ENCODE measurements around the gene HNRNPLL.
"Not testable (repeated sequence)": the region's sequence is repeated elsewhere in the genome, so short reads cannot be mapped to it uniquely, and the experiment has no call there.

HNRNPLL gene

GRCh38 chr2:38540580-38541286 lies 62.0 kb downstream of the HNRNPLL start:
- DNase-seq (ENCODE audit: low read depth), result no peak
- TF ChIP-seq CTCF (IDR thresholded peaks at IDR 0.05; ENCODE audit: control insufficient read depth, extremely low read depth, insufficient read depth), result no peak

GRCh38 chr2:38539086-38539485 lies 63.6 kb downstream of the HNRNPLL start:
- no peak for DNase-seq (ENCODE audit: low read depth)
- no peak overlapping the region for H3K4me3 ChIP-seq (ENCODE audit: low read depth, low read length)
- TF ChIP-seq CTCF (IDR thresholded peaks at IDR 0.05; ENCODE audit: control insufficient read depth, extremely low read depth, insufficient read depth), result no peak

More at GRCh38 chr2:38540580-38541286, 62.0 kb downstream of the HNRNPLL start:
- H3K4me3 ChIP-seq (ENCODE audit: low read depth, low read length), result no peak overlapping the region

- DNase-seq (ENCODE audit: low read depth), result no peak
- H3K4me3 ChIP-seq (ENCODE audit: low read depth, low read length), result no peak overlapping the region
- TF ChIP-seq CTCF (IDR thresholded peaks at IDR 0.05; ENCODE audit: control insufficient read depth, extremely low read depth, insufficient read depth), result no peak
Measured at GRCh38 chr2:38537937-38538525, 64.7 kb downstream of the HNRNPLL start.

- H3K4me3 ChIP-seq (ENCODE audit: low read depth, low read length); DNase-seq (ENCODE audit: low read depth): not testable (repeated sequence)
Measured at GRCh38 chr2:38537296-38537695, 65.4 kb downstream of the HNRNPLL start.

GRCh38 chr2:38535744-38536506 lies 66.8 kb downstream of the HNRNPLL start:
- peak; percentile 76 for TF ChIP-seq CTCF (IDR thresholded peaks at IDR 0.05; ENCODE audit: control insufficient read depth, extremely low read depth, insufficient read depth)

GRCh38 chr2:38535404-38535743 lies 67.4 kb downstream of the HNRNPLL start:
- no peak overlapping the region for H3K4me3 ChIP-seq (ENCODE audit: low read depth, low read length)
- DNase-seq (ENCODE audit: low read depth), result no peak
- TF ChIP-seq CTCF (IDR thresholded peaks at IDR 0.05; ENCODE audit: control insufficient read depth, extremely low read depth, insufficient read depth), result no peak

More at GRCh38 chr2:38535744-38536506, 66.8 kb downstream of the HNRNPLL start:
- peak overlapping the region; percentile 44 for H3K4me3 ChIP-seq (ENCODE audit: low read depth, low read length)
- DNase-seq (ENCODE audit: low read depth), result no peak

GRCh38 chr2:38534746-38535403 lies 67.9 kb downstream of the HNRNPLL start:
- DNase-seq (ENCODE audit: low read depth), result no peak
- no peak overlapping the region for H3K4me3 ChIP-seq (ENCODE audit: low read depth, low read length)
- no peak for TF ChIP-seq CTCF (IDR thresholded peaks at IDR 0.05; ENCODE audit: control insufficient read depth, extremely low read depth, insufficient read depth)
